IPS-18c (cell line): ENCODE measurements around the gene ZCCHC14.
"Not testable (repeated sequence)": the region's sequence is repeated elsewhere in the genome, so short reads cannot be mapped to it uniquely, and the experiment has no call there.

Experiments
- H3K4me3 ChIP-seq: 2 replicates; pipeline ENCODE4 v1.7.0; 2013; ENCODE audit warnings: low read depth, mild to moderate bottlenecking, low read length, moderate library complexity; ENCODE audit not compliant: insufficient read depth
- H3K9me3 ChIP-seq: one replicate; pipeline ENCODE4 v1.6.1; 2013; ENCODE audit warnings: mild to moderate bottlenecking, low read length, moderate library complexity; ENCODE audit not compliant: control insufficient read depth, insufficient read depth

Gene ZCCHC14

DNA sequence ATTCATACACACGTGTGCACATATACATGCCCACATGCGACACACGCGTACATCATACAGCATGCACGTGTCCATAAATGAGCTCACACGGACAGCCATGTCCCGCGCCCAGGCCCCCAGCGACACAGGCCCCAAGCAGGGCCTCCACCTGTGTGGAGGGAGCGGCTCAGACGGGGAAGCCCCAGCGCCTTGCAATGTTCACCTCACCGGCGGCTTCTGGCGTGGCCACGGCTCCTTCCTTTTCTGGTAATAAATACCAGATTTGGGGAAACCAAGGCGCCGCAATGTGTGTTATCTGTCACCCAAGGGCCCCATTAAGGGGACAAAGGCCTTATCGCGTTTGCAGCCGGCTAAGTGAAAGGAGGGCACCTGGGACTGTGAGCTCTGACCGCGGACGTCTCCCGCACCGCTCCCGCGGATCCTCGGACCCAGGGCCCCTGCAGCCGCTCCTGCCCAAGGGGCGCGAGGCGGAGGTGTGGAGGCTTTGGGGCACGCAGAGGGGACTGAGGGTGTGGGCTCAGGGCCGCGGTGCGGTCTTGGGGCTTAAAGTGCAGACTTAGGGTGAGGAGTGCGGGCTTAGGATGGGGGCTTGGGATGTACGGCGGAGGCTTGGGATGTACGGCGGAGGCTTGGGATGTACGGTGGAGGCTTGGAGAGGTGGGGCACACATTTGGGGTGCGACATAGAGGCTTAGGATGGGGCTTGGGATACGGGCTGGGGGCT lies 1.9 kb downstream of the ZCCHC14 start:
- H3K9me3 ChIP-seq: not testable (repeated sequence)
- peak overlapping the region; percentile 57 for H3K4me3 ChIP-seq

DNA sequence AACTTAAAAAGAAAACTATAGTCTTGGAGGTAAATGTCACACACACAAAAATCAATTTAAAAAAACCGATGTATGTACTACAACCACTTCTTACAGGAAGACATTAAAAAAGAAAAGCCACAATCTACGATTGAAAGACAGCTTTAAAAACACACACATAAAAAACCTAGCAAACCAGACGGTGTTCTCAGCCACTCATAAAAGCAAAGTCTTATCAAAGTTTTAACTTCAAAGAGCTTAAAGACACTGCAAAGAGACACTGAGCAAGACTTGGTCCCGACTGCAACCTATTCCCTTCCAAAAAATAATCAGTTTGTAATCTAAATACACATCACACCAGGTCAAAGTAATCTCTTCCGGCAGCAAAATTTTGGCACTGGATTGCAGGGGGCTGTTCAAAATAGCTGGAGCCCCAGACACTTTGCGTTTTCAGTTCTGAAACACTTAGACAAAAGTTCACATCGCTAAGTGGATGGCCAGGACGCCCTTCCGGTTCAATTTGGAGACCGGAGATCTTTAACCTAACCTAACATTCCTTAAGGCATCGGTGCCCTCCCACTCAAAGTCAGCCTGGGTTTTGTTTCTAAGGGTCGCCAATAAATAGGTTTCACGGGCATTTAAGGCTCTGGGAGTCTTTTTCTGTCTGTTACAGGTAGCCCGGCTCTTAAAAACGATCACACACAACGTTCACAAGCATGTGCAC lies 2.6 kb downstream of the ZCCHC14 start:
- Histone ChIP-seq H3K4me3 (peak overlapping the region; percentile 57), H3K9me3 (no peaks in the 10 kb centered on the region)

GRCh38 chr16:87489434-87490045 lies 3.3 kb downstream of the ZCCHC14 start:
- no peak overlapping the region for H3K4me3 ChIP-seq
- H3K9me3 ChIP-seq: no peaks in the 10 kb centered on the region

DNA sequence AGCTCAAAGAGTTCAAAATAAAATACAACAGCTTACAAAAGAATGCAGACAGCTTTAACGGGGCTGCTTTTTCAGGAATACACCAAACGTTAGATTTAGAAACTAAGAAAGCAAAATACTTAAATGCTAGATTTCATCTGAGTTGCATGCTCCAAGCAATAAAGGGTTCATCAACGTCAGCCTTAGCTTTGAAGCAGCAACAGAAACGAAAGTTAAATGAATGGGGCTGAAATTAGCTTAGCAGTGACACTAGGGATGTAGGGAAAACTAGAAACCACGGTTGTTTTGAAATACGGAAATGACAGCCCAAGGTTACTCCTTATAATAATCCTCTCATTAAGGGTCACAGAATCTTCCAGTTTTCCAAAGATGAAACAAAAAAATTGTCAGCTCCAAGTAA lies 3.9 kb downstream of the ZCCHC14 start:
- not testable (repeated sequence) for H3K9me3 ChIP-seq, H3K4me3 ChIP-seq

DNA sequence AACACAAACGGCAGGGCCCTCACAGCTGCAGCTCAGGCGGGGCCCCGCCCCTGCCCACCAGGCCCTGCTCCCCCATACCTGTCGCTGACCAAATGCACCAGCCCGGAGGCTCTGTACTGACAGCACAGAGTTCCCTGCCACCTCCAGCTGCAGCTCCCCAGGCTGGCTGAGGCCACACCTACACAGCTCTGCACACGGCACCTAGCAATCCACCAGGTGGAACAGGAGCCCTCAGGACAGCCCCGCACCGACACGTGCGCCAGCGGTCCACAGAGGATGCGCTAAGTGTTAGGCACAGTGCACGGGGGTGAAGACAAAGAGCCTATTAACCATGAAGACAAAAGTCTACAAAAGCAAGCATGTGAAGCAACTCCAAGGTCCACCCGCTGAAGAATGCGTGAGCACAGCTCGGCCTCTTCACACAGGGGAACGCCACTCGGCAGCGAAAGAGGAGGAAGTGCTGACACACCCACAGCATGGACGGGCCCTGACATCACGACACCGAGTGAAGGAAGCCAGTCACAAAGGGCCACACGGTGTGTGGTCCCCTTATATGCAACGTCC lies 5.4 kb downstream of the ZCCHC14 start:
- no peaks in the 10 kb centered on the region for H3K9me3 ChIP-seq
- no peak overlapping the region; the same call in 1 of the 2 replicates for H3K4me3 ChIP-seq

DNA sequence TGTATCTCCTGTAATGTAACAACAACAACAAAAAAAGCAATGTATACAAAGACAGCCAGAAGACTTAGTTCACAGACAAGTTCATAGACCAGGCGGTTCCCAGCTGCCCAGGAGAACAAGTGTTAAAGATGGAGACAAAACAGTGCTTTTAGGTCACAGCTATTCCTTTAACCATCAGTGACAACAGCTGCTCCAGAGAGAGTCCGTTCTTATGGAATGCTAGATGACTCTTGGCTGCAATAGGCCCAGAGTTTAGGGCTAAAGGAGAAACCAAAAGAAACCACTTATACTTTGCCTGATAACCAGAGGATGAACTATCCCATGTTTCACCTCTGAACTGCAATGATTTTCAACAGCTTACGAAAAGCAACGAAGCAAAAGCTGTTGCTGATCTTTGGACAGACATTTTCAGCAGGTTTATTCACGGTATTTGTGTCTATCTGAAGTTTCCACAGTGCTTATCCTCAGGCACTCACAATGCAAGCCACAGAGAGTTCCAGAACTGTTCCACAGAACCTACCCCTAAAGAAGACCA lies 6.0 kb downstream of the ZCCHC14 start:
- Histone ChIP-seq H3K4me3 (no peak overlapping the region), H3K9me3 (no peaks in the 10 kb centered on the region)

GRCh38 chr16:87486282-87486681 lies 6.5 kb downstream of the ZCCHC14 start:
- Histone ChIP-seq H3K4me3 (no peak overlapping the region), H3K9me3 (no peaks in the 10 kb centered on the region)

DNA sequence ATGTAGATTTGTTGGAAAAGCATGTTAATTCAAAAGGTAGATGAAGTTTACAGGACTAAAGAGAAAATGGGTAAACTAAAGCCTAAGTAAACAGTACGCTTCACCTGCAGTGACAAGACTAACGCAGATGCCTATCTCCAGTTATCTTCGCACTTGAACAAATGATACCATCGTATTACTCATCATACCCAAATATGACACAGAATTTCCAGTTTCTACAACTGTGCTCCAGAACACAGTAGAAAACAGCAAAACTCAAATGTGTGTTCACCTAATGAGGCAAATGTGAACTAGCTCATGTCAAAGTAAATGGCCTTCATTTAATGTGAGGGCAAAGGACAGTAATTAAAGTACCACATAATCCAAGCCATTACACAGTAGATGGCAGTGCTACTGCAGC lies 7.0 kb downstream of the ZCCHC14 start:
- H3K4me3 ChIP-seq, H3K9me3 ChIP-seq: not testable (repeated sequence)

DNA sequence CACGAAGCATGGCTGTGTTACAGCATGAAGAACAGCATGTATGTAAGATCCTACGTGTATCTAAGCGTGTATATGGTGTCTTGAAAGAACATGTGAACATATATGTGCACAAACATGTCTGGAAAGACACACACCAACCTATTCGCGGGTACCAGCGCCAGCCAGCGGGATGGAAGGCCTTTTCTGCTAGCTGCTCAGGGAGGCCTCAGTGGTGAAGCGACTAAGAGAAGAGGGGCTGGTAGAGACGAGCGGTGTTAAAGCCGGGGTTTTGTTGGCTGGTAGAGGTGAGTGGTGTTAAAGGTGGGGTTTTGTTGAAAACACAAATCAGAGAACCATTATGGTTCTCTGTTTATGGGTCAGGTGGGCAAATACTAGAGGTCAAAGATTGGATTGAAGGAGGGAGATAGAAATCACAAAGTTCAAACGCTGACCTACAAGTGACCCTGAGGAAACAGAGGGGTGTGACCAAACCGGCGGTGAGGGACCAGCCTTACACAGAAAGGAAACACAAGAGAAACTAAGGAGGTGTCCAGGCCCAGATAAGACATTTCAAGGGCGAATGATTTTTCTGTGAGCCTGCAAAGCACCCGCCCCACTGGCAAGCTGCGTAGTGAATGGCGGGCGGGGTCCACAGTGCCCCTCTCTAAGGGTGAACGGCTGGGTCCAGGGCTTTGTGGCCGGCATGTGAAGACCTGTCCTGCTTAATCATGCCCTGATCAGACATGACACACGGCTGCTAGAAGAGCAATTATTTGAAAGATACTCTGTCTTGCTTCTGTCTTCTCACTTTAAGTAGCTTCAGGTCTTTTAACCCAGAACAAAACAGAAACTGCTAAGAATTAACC lies 8.1 kb downstream of the ZCCHC14 start:
- no peaks in the 10 kb centered on the region for H3K9me3 ChIP-seq
- H3K4me3 ChIP-seq: no peak overlapping the region

DNA sequence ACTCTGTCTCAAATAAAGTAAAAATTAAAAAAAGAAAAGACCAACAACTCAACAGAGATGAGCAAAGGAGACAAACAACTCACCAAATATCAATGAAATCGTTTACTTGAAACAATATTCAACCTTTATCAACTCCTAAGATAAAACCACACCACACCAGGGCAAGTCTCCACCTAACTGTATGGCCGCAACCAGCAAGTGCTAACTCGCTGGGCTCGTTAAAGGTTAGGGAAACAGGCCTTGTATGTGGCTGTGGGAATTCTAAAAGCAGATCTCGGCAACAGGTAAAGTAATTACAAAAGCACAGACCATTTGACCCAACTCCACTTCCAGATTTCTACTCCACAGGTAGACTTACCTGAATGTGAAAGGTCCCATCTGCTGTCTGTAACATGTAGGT lies 9.3 kb downstream of the ZCCHC14 start:
- Histone ChIP-seq H3K4me3 (no peak overlapping the region), H3K9me3 (no peaks in the 10 kb centered on the region)

DNA sequence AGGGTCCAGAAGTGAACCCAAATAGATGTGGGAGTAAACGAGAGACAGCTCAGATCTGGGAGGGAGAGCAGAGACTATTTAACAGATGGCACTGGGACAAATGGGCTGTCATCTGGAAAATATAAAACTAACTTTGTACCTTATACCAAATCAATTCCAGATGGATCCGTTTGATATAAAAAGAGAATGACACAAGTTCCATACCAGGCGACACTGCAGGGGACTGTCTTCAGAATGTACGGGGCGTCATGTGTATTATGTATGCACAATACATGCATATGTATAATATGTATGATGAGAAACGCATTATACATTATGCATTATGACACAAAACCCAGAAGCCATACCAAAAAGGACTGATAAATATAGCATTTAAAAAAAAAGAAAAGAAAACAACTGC lies 10.2 kb downstream of the ZCCHC14 start:
- not testable (repeated sequence) for H3K4me3 ChIP-seq, H3K9me3 ChIP-seq

DNA sequence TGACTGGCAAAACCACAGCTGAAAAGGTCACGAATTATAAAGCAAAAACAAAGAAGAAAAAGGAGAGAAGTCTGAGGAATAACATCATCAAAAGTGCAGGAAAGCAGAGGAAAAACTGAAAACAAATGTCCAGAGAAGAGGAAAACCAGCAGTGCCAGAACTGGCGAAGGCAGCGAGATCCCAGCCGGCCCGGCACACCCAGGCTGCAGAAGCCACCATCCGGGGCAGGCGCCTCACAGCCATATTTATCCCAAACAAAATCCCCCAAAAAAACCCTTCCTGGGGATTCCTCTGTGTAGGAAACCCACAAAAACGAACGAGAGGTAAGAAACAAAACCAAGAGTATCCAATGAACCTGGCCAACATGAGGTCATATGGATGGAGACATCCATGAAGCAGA lies 10.6 kb downstream of the ZCCHC14 start:
- H3K4me3 ChIP-seq: no peak overlapping the region
- no peaks in the 10 kb centered on the region for H3K9me3 ChIP-seq

GRCh38 chr16:87481711-87482110 lies 11.1 kb downstream of the ZCCHC14 start:
- not testable (repeated sequence) for H3K9me3 ChIP-seq, H3K4me3 ChIP-seq

DNA sequence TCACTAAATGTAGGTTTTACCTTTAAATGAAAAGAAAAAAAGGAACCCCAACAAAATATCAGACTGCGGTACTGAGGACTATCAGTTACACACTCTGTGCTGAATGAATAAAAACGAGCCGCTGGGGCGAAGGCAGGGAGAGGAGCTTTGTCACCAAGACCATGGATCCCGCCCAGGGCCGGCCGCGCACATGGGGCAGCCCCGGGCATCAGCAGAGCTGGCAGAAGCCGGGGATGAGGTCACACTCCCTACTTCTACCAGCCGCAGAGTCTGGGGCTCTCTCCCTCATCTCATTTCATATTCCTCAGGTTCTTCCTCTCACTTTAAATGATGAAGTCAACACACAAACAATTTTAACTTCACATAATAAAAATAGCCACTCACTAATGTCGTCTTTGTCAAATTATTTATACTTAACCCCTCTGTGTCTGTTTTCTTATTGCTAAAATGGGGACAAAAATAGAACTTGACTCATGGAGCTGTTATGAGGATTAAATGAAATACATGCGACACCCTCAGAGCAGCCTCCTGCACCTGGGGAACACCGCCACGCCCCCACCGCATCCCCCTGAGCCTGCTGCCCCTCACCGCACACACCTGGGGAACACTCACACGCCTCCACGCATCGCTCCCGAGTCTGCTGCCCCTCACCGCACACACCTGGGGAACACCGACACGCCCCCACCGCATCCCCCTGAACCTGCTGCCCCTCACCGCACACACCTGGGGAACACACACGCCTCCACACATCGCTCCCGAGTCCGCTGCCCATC lies 15.4 kb downstream of the ZCCHC14 start:
- not testable (repeated sequence) for H3K4me3 ChIP-seq, H3K9me3 ChIP-seq

- no peaks in the 10 kb centered on the region for H3K9me3 ChIP-seq
- H3K4me3 ChIP-seq: no peak overlapping the region
Observed at GRCh38 chr16:87474566-87474996, 18.2 kb downstream of the ZCCHC14 start.

DNA sequence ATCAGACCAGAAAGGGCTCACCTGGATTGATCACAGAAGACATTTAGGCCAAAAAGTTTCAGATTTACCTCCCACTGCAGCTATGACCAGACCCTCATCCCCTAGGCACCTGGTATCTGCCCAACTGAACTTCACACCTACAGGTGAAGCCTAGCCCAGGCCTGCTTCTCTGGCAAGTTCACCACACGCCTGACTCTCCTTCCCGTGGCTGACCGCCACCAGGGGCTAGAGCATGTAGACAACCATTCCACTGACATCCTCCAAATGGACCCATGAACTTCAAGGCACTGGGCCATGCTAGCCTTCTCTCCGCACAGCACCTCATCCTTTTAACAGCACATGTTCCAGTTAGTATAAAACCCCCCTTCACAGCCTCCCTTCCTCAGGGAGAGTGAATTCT lies 18.8 kb downstream of the ZCCHC14 start:
- no peaks in the 10 kb centered on the region for H3K9me3 ChIP-seq
- H3K4me3 ChIP-seq: no peak overlapping the region
